Stimulated activated CD4-positive, alpha-beta T cell treated with anti-CD3 and anti-CD28 coated beads, TNF-alpha, amount 100 ng/mL, for 4 hours (primary cell): ENCODE data around the gene ANKS1A.

Experiments
- DNase-seq, 3 experiments: peaks; one replicate each; pipeline ENCODE4 v3.0.0-alpha.2; 2020; ENCODE audit warnings: low read depth in 3 of 3

Gene ANKS1A

GRCh38 chr6:35041086-35041861 is 152.2 kb downstream of the ANKS1A start:
- DNase-seq, result no peak

- DNase-seq, result no peak
Measured at GRCh38 chr6:35042031-35042815, 153.2 kb downstream of the ANKS1A start.

- no peak for DNase-seq
Measured at GRCh38 chr6:35043381-35044130, 154.5 kb downstream of the ANKS1A start.

GRCh38 chr6:35044145-35044745 is 155.2 kb downstream of the ANKS1A start:
- no peak for DNase-seq

GRCh38 chr6:35044761-35045421 is 155.8 kb downstream of the ANKS1A start:
- no peak for DNase-seq

- no peak for DNase-seq
Measured at GRCh38 chr6:35046103-35046502, 157.0 kb downstream of the ANKS1A start.

GRCh38 chr6:35046862-35047261 is 157.8 kb downstream of the ANKS1A start:
- no peak for DNase-seq

- no peak for DNase-seq
Measured at GRCh38 chr6:35047265-35048011, 158.4 kb downstream of the ANKS1A start.

GRCh38 chr6:35048031-35048613 is 159.1 kb downstream of the ANKS1A start:
- no peak for DNase-seq

- peak in 1 of 3 experiments; percentile 3 for DNase-seq
Measured at GRCh38 chr6:35048631-35049083, 159.6 kb downstream of the ANKS1A start.

- DNase-seq, result no peak
Measured at GRCh38 chr6:35049156-35049735, 160.2 kb downstream of the ANKS1A start.

GRCh38 chr6:35049900-35050756 is 161.1 kb downstream of the ANKS1A start:
- DNase-seq, result no peak

- DNase-seq, result no peak
Measured at GRCh38 chr6:35050757-35051330, 161.8 kb downstream of the ANKS1A start.

- DNase-seq, result no peak
Measured at GRCh38 chr6:35051396-35051795, 162.3 kb downstream of the ANKS1A start.

GRCh38 chr6:35051997-35052583 is 163.0 kb downstream of the ANKS1A start:
- no peak for DNase-seq

GRCh38 chr6:35052694-35053565 is 163.9 kb downstream of the ANKS1A start:
- DNase-seq, result no peak

- no peak for DNase-seq
Measured at GRCh38 chr6:35053701-35054100, 164.6 kb downstream of the ANKS1A start.
